CD14-positive monocyte (primary cell): ENCODE data around the gene RNF10. TPM values are rescaled to one million over a fixed set of nuclear protein-coding genes. Genes with fewer than 3 reads are reported as not detected.

ENCODE experiments used
- DNase-seq, 3 donors: peaks; one replicate each; pipeline ENCODE4 v3.0.0-alpha.2; 2011 to 2022
- H2AFZ ChIP-seq: 2 replicates; pipeline ENCODE4 v1.6.0; 2012; ENCODE audit warnings: mild to moderate bottlenecking, low read depth, low read length, inconsistent platforms; ENCODE audit not compliant: insufficient read depth, poor library complexity, severe bottlenecking
- H3K27ac ChIP-seq, 2 donors: 1 replicate in 1 of 2; 2 replicates in 1 of 2; pipeline ENCODE4 v1.5.1; 2012 to 2013; ENCODE audit warnings: low read length in 2 of 2, control low read depth in 1 of 2, inconsistent platforms in 1 of 2, low read depth in 1 of 2, mild to moderate bottlenecking in 1 of 2
- H3K27me3 ChIP-seq, 2 donors: one replicate each; pipeline versions ENCODE4 v1.6.0 to v1.6.1; 2011 to 2013; ENCODE audit warnings: low read length in 2 of 2; ENCODE audit not compliant: control insufficient read depth in 2 of 2, insufficient read depth in 2 of 2
- H3K36me3 ChIP-seq, 2 donors: replicated peaks in 1 of 2; 1 replicate in 1 of 2; 2 replicates in 1 of 2; pipeline versions ENCODE4 v1.5.1 to v1.6.1; 2012 to 2013; ENCODE audit warnings: low read length in 2 of 2, control low read depth in 1 of 2, inconsistent platforms in 1 of 2, mild to moderate bottlenecking in 1 of 2; ENCODE audit not compliant: insufficient read depth in 2 of 2, control insufficient read depth in 1 of 2
- H3K4me1 ChIP-seq, 2 donors: 1 replicate in 1 of 2; 2 replicates in 1 of 2; pipeline versions ENCODE4 v1.5.1 to v1.6.1; 2012 to 2013; ENCODE audit warnings: low read length in 2 of 2, control low read depth in 1 of 2, inconsistent platforms in 1 of 2, mild to moderate bottlenecking in 1 of 2, moderate library complexity in 1 of 2; ENCODE audit not compliant: insufficient read depth in 2 of 2, control insufficient read depth in 1 of 2
- H3K4me2 ChIP-seq: replicated peaks from 2 replicates; pipeline ENCODE3; 2012; ENCODE audit warnings: low read length, moderate library complexity, mild to moderate bottlenecking; ENCODE audit not compliant: poor library complexity, severe bottlenecking; ENCODE audit errors: extremely low read depth
- H3K4me3 ChIP-seq, 3 experiments: fragments of 200-600 bp in 1 of 3; sonication (generic) in 1 of 3; replicated peaks in 1 of 3; 1 replicate in 2 of 3; 2 replicates in 1 of 3; pipeline ENCODE4 v1.5.1; 2011 to 2013; ENCODE audit warnings: low read length in 3 of 3, mild to moderate bottlenecking in 3 of 3, control low read depth in 2 of 3, low read depth in 2 of 3, inconsistent platforms in 1 of 3, moderate library complexity in 1 of 3
- H3K79me2 ChIP-seq: 2 replicates; pipeline ENCODE4 v1.6.0; 2012; ENCODE audit warnings: mild to moderate bottlenecking, control low read depth, inconsistent platforms, low read length, moderate library complexity; ENCODE audit not compliant: insufficient read depth
- H3K9ac ChIP-seq: 2 replicates; pipeline ENCODE4 v1.6.0; 2017; ENCODE audit warnings: low read length, mild to moderate bottlenecking; ENCODE audit not compliant: insufficient read depth, poor library complexity, severe bottlenecking
- H3K9me3 ChIP-seq, 2 donors: replicated peaks in 1 of 2; 1 replicate in 1 of 2; 2 replicates in 1 of 2; pipeline versions ENCODE4 v1.5.1 to v1.6.1; 2012 to 2013; ENCODE audit warnings: low read length in 2 of 2, control low read depth in 1 of 2; ENCODE audit not compliant: control insufficient read depth in 1 of 2, insufficient read depth in 1 of 2
- H4K20me1 ChIP-seq: 2 replicates; pipeline ENCODE4 v1.6.0; 2012; ENCODE audit warnings: mild to moderate bottlenecking, low read length, control low read depth, moderate library complexity; ENCODE audit not compliant: insufficient read depth
- H3K27ac Mint-ChIP-seq, 7 donors: one replicate each; pipeline ENCODE4 v1.8.0; 2020; ENCODE audit warnings: mild to moderate bottlenecking in 7 of 7, mixed read lengths in 7 of 7, moderate library complexity in 6 of 7, inconsistent platforms in 2 of 7
- H3K27me3 Mint-ChIP-seq, 3 donors: one replicate each; pipeline ENCODE4 v1.8.0; 2021 to 2022; ENCODE audit warnings: low read depth in 3 of 3, mild to moderate bottlenecking in 3 of 3, mixed read lengths in 3 of 3, moderate library complexity in 3 of 3, inconsistent platforms in 1 of 3
- H3K36me3 Mint-ChIP-seq, 2 donors: one replicate each; pipeline ENCODE4 v1.8.0; 2020; ENCODE audit warnings: mixed read lengths in 2 of 2, inconsistent platforms in 1 of 2, mild to moderate bottlenecking in 1 of 2
- H3K4me1 Mint-ChIP-seq: one replicate; pipeline ENCODE4 v1.8.0; 2020; ENCODE audit warnings: mild to moderate bottlenecking, mixed read lengths
- H3K4me3 Mint-ChIP-seq, 2 donors: one replicate each; pipeline ENCODE4 v1.8.0; 2020; ENCODE audit warnings: mild to moderate bottlenecking in 2 of 2, mixed read lengths in 2 of 2, moderate library complexity in 1 of 2
- H3K9me3 Mint-ChIP-seq, 7 donors: one replicate each; pipeline ENCODE4 v1.8.0; 2020 to 2022; ENCODE audit warnings: mixed read lengths in 7 of 7, mild to moderate bottlenecking in 6 of 7, moderate library complexity in 6 of 7, inconsistent platforms in 2 of 7
- CTCF ChIP-seq: fragments of 200-600 bp; IDR thresholded peaks from one replicate; pipeline ENCODE4 v1.8.0; 2022; ENCODE audit warnings: antibody characterized with exemption, mild to moderate bottlenecking
- WGBS: methylation state at CpG from one replicate; pipeline ENCODE4 v1.1.5; 2013; ENCODE audit warnings: missing lambda C conversion rate; ENCODE audit not compliant: insufficient coverage; 5-methylcytosine and 5-hydroxymethylcytosine counted together
- intact Hi-C, 2 donors: fragments of 100-400 bp; cut with micrococcal nuclease; formaldehyde crosslinking; loops; one replicate each; pipeline versions ENCODE4 v1.15.0 to v1.15.1; 2023
- polyA plus RNA-seq, 3 donors: library from polyadenylated mRNA; depleted of rRNA in 1 of 3; unstranded in 2 of 3; stranded (reverse) in 1 of 3; fragments of 300-500 nt in 2 of 3; fragments of >200 nt in 1 of 3; fragmentation: Illumina TruSeq in 2 of 3; gene quantifications; 1 replicate in 2 of 3; 2 replicates in 1 of 3; pipeline ENCODE4 v1.2.3, GENCODE V29; 2012 to 2021

The RNF10 gene
- polyA plus RNA-seq, 3 donors: 62.4 to 178 (median 106) TPM

- Mint-ChIP-seq H3K27me3 (no peaks in the 10 kb centered on the region), H3K4me3 (no peak overlapping the region), H3K36me3 (peaks cover 82 to 97% of the 10 kb centered on the region in 2 donors), H3K27ac (peak overlapping the region in 1 of 7 donors; percentile 57), H3K4me1 (no peaks in the 10 kb centered on the region), H3K9me3 (no peaks in the 10 kb centered on the region)
- Histone ChIP-seq H4K20me1 (peaks cover 80% of the 10 kb centered on the region), H3K4me2 (no peak overlapping the region), H3K79me2 (peaks cover 11% of the 10 kb centered on the region), H3K4me1 (no peaks in the 10 kb centered on the region), H3K9me3 (no peaks in the 10 kb centered on the region), H3K9ac (no peak overlapping the region), H2AFZ (no peak overlapping the region), H3K4me3 (no peak overlapping the region), H3K27ac (no peak overlapping the region), H3K36me3 (peaks cover 83 to 93% of the 10 kb centered on the region in 2 donors), H3K27me3 (no peaks in the 10 kb centered on the region)
- no peak for TF ChIP-seq CTCF
- intact Hi-C loops: no loop called here
- no peak for DNase-seq
- 98% methylated on average over 6 of the region's 8 CpGs for WGBS
Measured at GRCh38 chr12:120562906-120563305, 28.8 kb downstream of the RNF10 start.

- peaks cover 84 to 96% of the 10 kb centered on the region in 2 donors for H3K36me3 ChIP-seq
- Mint-ChIP-seq H3K9me3 (no peaks in the 10 kb centered on the region), H3K4me3 (no peak overlapping the region), H3K36me3 (peaks cover 82 to 99% of the 10 kb centered on the region in 2 donors), H3K27ac (peak overlapping the region in 2 of 7 donors; percentile 35 to 68), H3K27me3 (no peaks in the 10 kb centered on the region), H3K4me1 (no peaks in the 10 kb centered on the region)
- H2AFZ ChIP-seq: no peak overlapping the region
- H3K4me1 ChIP-seq: no peaks in the 10 kb centered on the region
- H3K4me2 ChIP-seq: no peak overlapping the region
- no peaks in the 10 kb centered on the region for H3K27me3 ChIP-seq
- 97% methylated on average over 10 of the region's 11 CpGs for WGBS
- no peak overlapping the region for H3K9ac ChIP-seq
- no peak for DNase-seq
- intact Hi-C loops: no loop called here
- H3K4me3 ChIP-seq: no peak overlapping the region
- no peak overlapping the region for H3K27ac ChIP-seq
- H3K79me2 ChIP-seq: peaks cover 10% of the 10 kb centered on the region
- TF ChIP-seq CTCF: no peak
- peaks cover 83% of the 10 kb centered on the region for H4K20me1 ChIP-seq
- no peaks in the 10 kb centered on the region for H3K9me3 ChIP-seq
Measured at GRCh38 chr12:120563495-120563894, 29.3 kb downstream of the RNF10 start.
